CD4-positive, alpha-beta T cell treated with Interleukin-2 at 100 ng/mL for 4 hours (primary cell): Measurements from ENCODE around the gene CCDC181.
A peak's percentile ranks its signal among the peaks of the same experiment; 100 is the strongest.
"Not testable (repeated sequence)": the region's sequence is repeated elsewhere in the genome, so short reads cannot be mapped to it uniquely, and the experiment has no call there.

ENCODE experiments used
- DNase-seq: peaks from one replicate; pipeline ENCODE4 v3.0.0-alpha.2; 2020; ENCODE audit warnings: low spot score

Gene CCDC181

GRCh38 chr1:169427081-169427641, at the start of gene CCDC181:
Gene CCDC181 (minus strand): TSS chr1:169427474. CDS start chr1:169424927, 2,547 bp downstream.
- DNase-seq = peak; percentile 39

- no peak for DNase-seq
Measured at GRCh38 chr1:169475806-169476387, 48.6 kb upstream of the CCDC181 start.

GRCh38 chr1:169474302-169474995, 47.2 kb upstream of the CCDC181 start:
- DNase-seq = no peak

GRCh38 chr1:169473347-169473746, 46.1 kb upstream of the CCDC181 start:
- no peak for DNase-seq

GRCh38 chr1:169472738-169473137, 45.5 kb upstream of the CCDC181 start:
- DNase-seq = no peak

GRCh38 chr1:169468982-169469381, 41.7 kb upstream of the CCDC181 start:
- no peak for DNase-seq

GRCh38 chr1:169466259-169467230, 39.3 kb upstream of the CCDC181 start:
- DNase-seq = peak; percentile 37

- no peak for DNase-seq
Measured at GRCh38 chr1:169465281-169465680, 38.0 kb upstream of the CCDC181 start.

- no peak for DNase-seq
Measured at GRCh38 chr1:169462385-169462784, 35.1 kb upstream of the CCDC181 start.

- DNase-seq = no peak
Measured at GRCh38 chr1:169461390-169462000, 34.2 kb upstream of the CCDC181 start.

GRCh38 chr1:169460191-169460833, 33.0 kb upstream of the CCDC181 start:
- DNase-seq = peak; percentile 17

GRCh38 chr1:169457443-169457842, 30.2 kb upstream of the CCDC181 start:
- DNase-seq = no peak

GRCh38 chr1:169456029-169456428, 28.8 kb upstream of the CCDC181 start:
- no peak for DNase-seq

GRCh38 chr1:169452921-169453320, 25.6 kb upstream of the CCDC181 start:
- DNase-seq = no peak

GRCh38 chr1:169451218-169451824, 24.0 kb upstream of the CCDC181 start:
- no peak for DNase-seq

GRCh38 chr1:169443923-169444322, 16.6 kb upstream of the CCDC181 start:
- no peak for DNase-seq

- no peak for DNase-seq
Measured at GRCh38 chr1:169426174-169426705, 1.0 kb downstream of the CCDC181 start.

- no peak for DNase-seq
Measured at GRCh38 chr1:169421309-169421708, 6.0 kb downstream of the CCDC181 start.

- no peak for DNase-seq
Measured at GRCh38 chr1:169414952-169415351, 12.3 kb downstream of the CCDC181 start.

- DNase-seq = not testable (repeated sequence)
Measured at GRCh38 chr1:169408340-169408739, 18.9 kb downstream of the CCDC181 start.

GRCh38 chr1:169402578-169402977, 24.7 kb downstream of the CCDC181 start:
- not testable (repeated sequence) for DNase-seq
